T-cell (primary cell): ENCODE data around the gene ABCC2. TPM values are rescaled to one million over a fixed set of nuclear protein-coding genes. Genes with fewer than 3 reads are reported as not detected.

Source experiments
- ATAC-seq, 4 experiments: fragments of 200-7000 bp in 3 of 4; fragments of 150-1000 bp in 1 of 4; cut with Tn5 transposase; replicated peaks in 1 of 4; 1 replicate in 3 of 4; 2 replicates in 1 of 4; pipeline ENCODE4 v1.10.0; 2021; ENCODE audit warnings: moderate library complexity in 3 of 4, mild to moderate bottlenecking in 2 of 4, moderate number of reproducible peaks in 1 of 4
- CTCF ChIA-PET, 2 donors: fragments of 300-600 bp; sonication (Branson Sonifier 250); formaldehyde crosslinking; loops; one replicate each; lab custom pipeline; 2022; ENCODE audit warnings: antibody characterized with exemption in 2 of 2; lab: Charles Lee
- POLR2A ChIA-PET, 2 donors: fragments of 300-600 bp; sonication (Branson Sonifier 250); formaldehyde crosslinking; loops; one replicate each; lab custom pipeline; 2022; ENCODE audit warnings: antibody characterized with exemption in 2 of 2; lab: Charles Lee
- DNase-seq, 35 experiments: peaks; one replicate each; pipeline versions ENCODE4 v3.0.0 to v3.0.0-alpha.2; 2013 to 2023
- H3K27ac ChIP-seq: one replicate; pipeline ENCODE4 v1.5.1; 2013; ENCODE audit warnings: low read length
- H3K27me3 ChIP-seq, 2 experiments: replicated peaks in 1 of 2; 1 replicate in 1 of 2; 2 replicates in 1 of 2; pipeline versions ENCODE4 v1.6.1 to v1.7.0; 2013; ENCODE audit warnings: low read length in 1 of 2, mixed read lengths in 1 of 2; ENCODE audit not compliant: control insufficient read depth in 2 of 2, insufficient read depth in 2 of 2; ENCODE audit errors: extremely low read depth in 1 of 2
- H3K36me3 ChIP-seq, 2 donors: 1 replicate in 1 of 2; 2 replicates in 1 of 2; pipeline versions ENCODE4 v1.6.1 to v1.7.0; 2013; ENCODE audit warnings: low read length in 1 of 2; ENCODE audit not compliant: control insufficient read depth in 2 of 2, insufficient read depth in 1 of 2; ENCODE audit errors: extremely low read depth in 1 of 2
- H3K4me1 ChIP-seq, 2 experiments: 1 replicate in 1 of 2; 2 replicates in 1 of 2; pipeline versions ENCODE4 v1.6.1 to v1.7.0; 2013; ENCODE audit warnings: low read length in 2 of 2, mixed read lengths in 1 of 2; ENCODE audit not compliant: insufficient read depth in 2 of 2, control insufficient read depth in 1 of 2; ENCODE audit errors: extremely low read depth in 1 of 2
- H3K4me3 ChIP-seq, 2 donors: 1 replicate in 1 of 2; 2 replicates in 1 of 2; pipeline versions ENCODE4 v1.5.1 to v1.7.0; 2013; ENCODE audit warnings: mild to moderate bottlenecking in 2 of 2, low read length in 1 of 2, moderate library complexity in 1 of 2; ENCODE audit not compliant: control insufficient read depth in 1 of 2; ENCODE audit errors: extremely low read depth in 1 of 2
- H3K9me3 ChIP-seq: 2 replicates; pipeline ENCODE4 v1.7.0; 2013
- H3K27ac Mint-ChIP-seq, 2 donors: one replicate each; pipeline ENCODE4 v1.8.0; 2020 to 2021; ENCODE audit warnings: mild to moderate bottlenecking in 2 of 2, mixed read lengths in 2 of 2
- H3K27me3 Mint-ChIP-seq, 2 donors: one replicate each; pipeline ENCODE4 v1.8.0; 2021 to 2022; ENCODE audit warnings: mixed read lengths in 2 of 2
- H3K36me3 Mint-ChIP-seq: one replicate; pipeline ENCODE4 v1.8.0; 2021; ENCODE audit warnings: mixed read lengths
- H3K4me1 Mint-ChIP-seq, 3 donors: one replicate each; pipeline ENCODE4 v1.8.0; 2020 to 2022; ENCODE audit warnings: mixed read lengths in 3 of 3, mild to moderate bottlenecking in 1 of 3
- H3K4me3 Mint-ChIP-seq, 3 donors: one replicate each; pipeline ENCODE4 v1.8.0; 2020 to 2022; ENCODE audit warnings: mild to moderate bottlenecking in 3 of 3, mixed read lengths in 3 of 3, moderate library complexity in 3 of 3
- H3K9me3 Mint-ChIP-seq, 3 donors: one replicate each; pipeline ENCODE4 v1.8.0; 2020 to 2022; ENCODE audit warnings: mixed read lengths in 3 of 3
- WGBS: methylation state at CpG from one replicate; pipeline ENCODE4 v1.1.5; 2013; ENCODE audit warnings: missing lambda C conversion rate; ENCODE audit not compliant: insufficient coverage; 5-methylcytosine and 5-hydroxymethylcytosine counted together
- total RNA-seq, 35 experiments: library from RNA in 6 of 35; stranded (reverse) in 6 of 35; fragments of 120-200 nt in 1 of 35; gene quantifications; one replicate each; pipeline versions ENCODE4 v1.2.1 to v1.2.4 and lab custom pipeline; 2013 to 2026

Gene ABCC2
- total RNA-seq, 5 donors from 2014 or later (not counting 1 experiment from before 2014, with no cell fraction given): 2.8 to 5.6 (median 4.0) TPM

DNA sequence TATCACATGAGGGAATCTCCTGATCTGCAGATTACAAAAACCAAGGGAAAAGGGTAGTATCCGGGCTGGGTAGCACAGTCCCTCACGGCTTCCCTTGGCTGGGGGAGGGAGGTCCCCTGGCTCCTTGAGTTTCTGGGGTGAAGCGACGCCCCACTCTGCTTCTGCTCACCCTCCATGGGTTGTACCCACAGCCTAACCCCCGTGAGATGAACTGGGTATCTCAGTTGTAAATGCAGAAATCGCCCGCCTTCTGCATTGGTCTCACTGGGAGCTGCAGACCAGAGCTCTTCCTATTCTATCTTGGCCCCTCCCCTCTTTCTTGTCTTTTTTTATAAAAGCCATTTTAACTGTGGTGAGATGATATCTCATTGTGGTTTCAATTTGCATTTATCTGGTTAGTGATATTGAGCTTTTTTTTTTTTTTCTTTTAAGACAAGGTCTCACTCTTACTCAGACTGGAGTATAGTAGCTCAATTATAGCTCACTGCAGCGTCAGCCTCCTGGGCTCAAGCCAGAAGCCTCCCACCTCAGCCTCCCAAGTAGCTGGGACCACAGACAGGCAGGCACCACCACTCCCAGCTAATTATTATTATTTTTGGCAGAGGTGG, 87.8 kb downstream of the ABCC2 start:
- Histone ChIP-seq H3K4me3 (peak overlapping the region in 1 of 2 donors; percentile 5), H3K4me1 (peaks cover 3 to 19% of the 10 kb centered on the region in 2 experiments), H3K27me3 (peaks cover 0 to 38% of the 10 kb centered on the region in 2 experiments), H3K9me3 (no peaks in the 10 kb centered on the region), H3K27ac (no peak overlapping the region), H3K36me3 (no peaks in the 10 kb centered on the region)
- no peak overlapping the region for H3K27ac Mint-ChIP-seq
- H3K9me3 Mint-ChIP-seq: peaks cover 5 to 27% (median 11%) of the 10 kb centered on the region in 3 donors
- peaks cover 19 to 23% (median 21%) of the 10 kb centered on the region in 3 donors for H3K4me1 Mint-ChIP-seq
- ATAC-seq: peak; percentile 78 to 88 (median 87)
- DNase-seq: peak in 18 of 35 experiments; percentile 1 to 67 (median 10)
- POLR2A ChIA-PET: interaction anchor here (0.6 to 0.9 kb wide), 4 partner anchors 13 to 665 kb away, joined by 3 to 11 read pairs (median 4); partner anchors contain the start of gene HIF1AN (in 1 of the 2)
- H3K36me3 Mint-ChIP-seq: peaks cover 12% of the 10 kb centered on the region
- peak overlapping the region; percentile 28 to 63 (median 40) for H3K4me3 Mint-ChIP-seq
- H3K27me3 Mint-ChIP-seq: peaks cover 64 to 79% of the 10 kb centered on the region in 2 donors
- no CpG with 5 or more reads among the region's 8 CpGs for WGBS
- CTCF ChIA-PET: interaction anchor here (0.6 to 1.2 kb wide), 8 partner anchors 10 to 639 kb away, joined by 3 to 8 read pairs (median 6); partner anchors contain the start of gene DNMBP (in 1 of the 2)

DNA sequence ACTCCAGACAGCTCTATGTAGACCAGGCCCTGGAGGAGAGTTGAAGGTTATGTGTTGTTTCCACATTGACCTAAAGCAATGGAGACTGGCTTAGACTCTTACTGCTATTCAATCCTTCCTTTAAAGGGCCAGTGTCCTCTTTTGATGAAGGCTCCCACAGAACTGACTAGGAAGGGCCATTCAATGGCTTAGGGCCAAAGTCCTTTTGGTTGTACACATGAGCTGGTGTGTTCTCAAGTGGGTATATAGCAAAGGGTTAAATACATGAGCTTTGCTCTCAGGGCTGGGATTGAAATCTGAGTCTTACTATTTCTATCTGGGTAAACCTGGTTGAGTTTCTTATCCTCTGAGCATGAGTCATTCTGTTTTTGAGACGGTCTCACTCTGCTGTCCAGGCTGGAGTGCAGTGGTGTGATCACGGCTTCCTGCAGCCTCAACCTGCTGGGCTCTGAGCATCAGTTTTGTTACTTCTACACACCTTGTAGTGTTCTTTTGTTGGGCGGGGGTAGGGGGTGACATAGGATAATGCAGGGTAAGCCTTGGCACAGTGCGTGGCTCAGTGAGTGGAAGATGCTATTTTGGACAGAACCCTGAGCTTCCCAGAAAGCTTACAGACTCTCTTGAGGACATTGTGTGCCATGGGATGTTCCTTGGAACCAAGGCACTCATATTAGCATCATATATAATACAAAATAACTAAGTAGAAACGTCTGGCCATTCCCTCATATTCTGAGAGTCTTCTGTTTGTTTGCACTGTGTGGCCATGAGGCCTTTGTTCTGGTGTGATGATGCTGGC, 90.1 kb downstream of the ABCC2 start:
- ChIA-PET POLR2A (no interaction called here), CTCF (no interaction called here)
- peaks cover 3 to 19% of the 10 kb centered on the region in 2 experiments for H3K4me1 ChIP-seq
- H3K36me3 ChIP-seq: peaks cover 0 to 10% of the 10 kb centered on the region in 2 donors
- DNase-seq (no peak), ATAC-seq (no peak)
- Mint-ChIP-seq H3K27ac (no peak overlapping the region), H3K27me3 (peaks cover 62 to 69% of the 10 kb centered on the region in 2 donors), H3K4me3 (no peak overlapping the region), H3K9me3 (peaks cover 0 to 5% (median 1%) of the 10 kb centered on the region in 3 donors), H3K36me3 (peaks cover 33% of the 10 kb centered on the region), H3K4me1 (peaks cover 19 to 23% (median 21%) of the 10 kb centered on the region in 3 donors)
- H3K27me3 ChIP-seq: peaks cover 0 to 44% of the 10 kb centered on the region in 2 experiments
- no peak overlapping the region for H3K4me3 ChIP-seq
- H3K9me3 ChIP-seq: no peaks in the 10 kb centered on the region
- H3K27ac ChIP-seq: no peak overlapping the region
- WGBS: 63% methylated on average over 2 of the region's 5 CpGs

GRCh38 chr10:99873846-99874245, 91.4 kb downstream of the ABCC2 start:
- no peaks in the 10 kb centered on the region for H3K9me3 Mint-ChIP-seq
- no peak overlapping the region for H3K4me3 Mint-ChIP-seq
- no peak overlapping the region for H3K4me3 ChIP-seq
- ChIA-PET POLR2A (no interaction called here), CTCF (no interaction called here)
- H3K4me1 Mint-ChIP-seq: peaks cover 24 to 27% (median 26%) of the 10 kb centered on the region in 3 donors
- H3K27me3 Mint-ChIP-seq: peaks cover 55 to 62% of the 10 kb centered on the region in 2 donors
- H3K27ac ChIP-seq: no peak overlapping the region
- peaks cover 41% of the 10 kb centered on the region for H3K36me3 Mint-ChIP-seq
- H3K27me3 ChIP-seq: peaks cover 0 to 46% of the 10 kb centered on the region in 2 experiments
- H3K27ac Mint-ChIP-seq: no peak overlapping the region
- peaks cover 0 to 10% of the 10 kb centered on the region in 2 donors for H3K36me3 ChIP-seq
- WGBS: 91% methylated on average over 4 of the region's 5 CpGs
- H3K4me1 ChIP-seq: peaks cover 3 to 19% of the 10 kb centered on the region in 2 experiments
- ATAC-seq (no peak), DNase-seq (no peak)
- H3K9me3 ChIP-seq: no peaks in the 10 kb centered on the region

GRCh38 chr10:99874341-99875085, 92.1 kb downstream of the ABCC2 start:
- Mint-ChIP-seq H3K4me3 (no peak overlapping the region), H3K36me3 (peaks cover 45% of the 10 kb centered on the region), H3K4me1 (peaks cover 24 to 27% (median 26%) of the 10 kb centered on the region in 3 donors), H3K27me3 (peaks cover 55% of the 10 kb centered on the region in 2 donors), H3K9me3 (no peaks in the 10 kb centered on the region), H3K27ac (no peak overlapping the region)
- 97% methylated on average over 4 of the region's 9 CpGs for WGBS
- ATAC-seq (no peak), DNase-seq (no peak)
- Histone ChIP-seq H3K27ac (no peak overlapping the region), H3K36me3 (peaks cover 0 to 10% of the 10 kb centered on the region in 2 donors), H3K4me1 (peaks cover 3 to 17% of the 10 kb centered on the region in 2 experiments), H3K9me3 (no peaks in the 10 kb centered on the region), H3K27me3 (peaks cover 0 to 40% of the 10 kb centered on the region in 2 experiments), H3K4me3 (no peak overlapping the region)
- ChIA-PET CTCF (no interaction called here), POLR2A (no interaction called here)

DNA sequence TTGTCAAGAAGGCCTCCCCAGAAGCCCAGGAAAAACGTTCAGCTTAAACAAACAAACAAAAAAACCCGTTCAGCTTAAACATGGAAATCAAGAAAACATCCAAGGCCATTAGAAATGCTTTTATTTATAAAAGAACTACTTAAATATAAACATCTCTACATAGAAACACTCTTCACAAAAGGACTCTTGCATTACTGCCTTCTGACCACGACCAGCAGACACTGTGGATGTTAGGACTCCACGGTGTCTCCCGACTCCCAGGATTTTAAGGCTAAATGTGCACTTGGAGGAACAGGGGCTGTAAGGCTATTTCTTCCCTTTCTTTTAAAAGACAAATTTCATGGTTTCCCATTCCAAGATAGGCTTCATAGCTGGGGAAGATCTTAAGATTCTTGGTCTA, 93.0 kb downstream of the ABCC2 start:
- no peaks in the 10 kb centered on the region for H3K9me3 Mint-ChIP-seq
- no peak overlapping the region for H3K27ac ChIP-seq
- H3K27me3 ChIP-seq: peaks cover 0 to 32% of the 10 kb centered on the region in 2 experiments
- ChIA-PET CTCF (no interaction called here), POLR2A (no interaction called here)
- H3K27me3 Mint-ChIP-seq: peaks cover 46 to 47% of the 10 kb centered on the region in 2 donors
- peaks cover 55% of the 10 kb centered on the region for H3K36me3 Mint-ChIP-seq
- no CpG with 5 or more reads among the region's 5 CpGs for WGBS
- peaks cover under 1 to 12% of the 10 kb centered on the region in 2 donors for H3K36me3 ChIP-seq
- DNase-seq (no peak), ATAC-seq (no peak)
- H3K27ac Mint-ChIP-seq: no peak overlapping the region
- no peak overlapping the region for H3K4me3 ChIP-seq
- H3K4me3 Mint-ChIP-seq: no peak overlapping the region
- peaks cover 3 to 7% of the 10 kb centered on the region in 2 experiments for H3K4me1 ChIP-seq
- no peaks in the 10 kb centered on the region for H3K9me3 ChIP-seq
- H3K4me1 Mint-ChIP-seq: peaks cover 16 to 21% (median 17%) of the 10 kb centered on the region in 3 donors
